HG03280 (cell line): Measurements from ENCODE around the gene PNMA8A.

ENCODE experiments used
- ATAC-seq: cut with Tn5 transposase; IDR thresholded peaks from one replicate; pipeline ENCODE4 v1.9.1; 2021; ENCODE audit warnings: mild to moderate bottlenecking, moderate library complexity; ENCODE audit not compliant: unreplicated experiment

The PNMA8A gene

GRCh38 chr19:46492841-46493235, 21.5 kb upstream of the PNMA8A start:
- no peak for ATAC-seq

- no peak for ATAC-seq
Measured at GRCh38 chr19:46491975-46492682, 20.8 kb upstream of the PNMA8A start.

GRCh38 chr19:46490774-46491173, 19.4 kb upstream of the PNMA8A start:
- no peak for ATAC-seq

GRCh38 chr19:46489445-46490272, 18.3 kb upstream of the PNMA8A start:
- no peak for ATAC-seq

- no peak for ATAC-seq
Measured at GRCh38 chr19:46488551-46488950, 17.2 kb upstream of the PNMA8A start.

- no peak for ATAC-seq
Measured at GRCh38 chr19:46487802-46488445, 16.6 kb upstream of the PNMA8A start.

- no peak for ATAC-seq
Measured at GRCh38 chr19:46487178-46487801, 15.9 kb upstream of the PNMA8A start.

- no peak for ATAC-seq
Measured at GRCh38 chr19:46486358-46486757, 15.0 kb upstream of the PNMA8A start.

- no peak for ATAC-seq
Measured at GRCh38 chr19:46484656-46485055, 13.3 kb upstream of the PNMA8A start.

GRCh38 chr19:46482631-46483030, 11.3 kb upstream of the PNMA8A start:
- no peak for ATAC-seq

GRCh38 chr19:46481947-46482346, 10.6 kb upstream of the PNMA8A start:
- no peak for ATAC-seq

GRCh38 chr19:46481223-46481848, 10.0 kb upstream of the PNMA8A start:
- ATAC-seq = no peak

GRCh38 chr19:46480415-46480814, 9.1 kb upstream of the PNMA8A start:
- ATAC-seq = no peak

- ATAC-seq = no peak
Measured at GRCh38 chr19:46478356-46478986, 7.1 kb upstream of the PNMA8A start.

- no peak for ATAC-seq
Measured at GRCh38 chr19:46475986-46476385, 4.6 kb upstream of the PNMA8A start.

GRCh38 chr19:46474211-46474610, 2.8 kb upstream of the PNMA8A start:
- ATAC-seq = no peak

GRCh38 chr19:46472592-46472991, 1.2 kb upstream of the PNMA8A start:
- ATAC-seq = no peak

GRCh38 chr19:46471811-46472543, 614 bp upstream of the PNMA8A start:
- no peak for ATAC-seq

GRCh38 chr19:46470376-46470775, 987 bp downstream of the PNMA8A start:
- no peak for ATAC-seq
